Breast epithelium (tissue), 4 donors: ENCODE measurements around the gene SLC25A46. TPM values are rescaled to one million over a fixed set of nuclear protein-coding genes. Genes with fewer than 3 reads are reported as not detected.
"Not testable (repeated sequence)": the region's sequence is repeated elsewhere in the genome, so short reads cannot be mapped to it uniquely, and the experiment has no call there.

Experiments used
- DNase-seq, 2 donors: peaks; one replicate each; pipeline ENCODE4 v3.0.0-alpha.2; 2019; ENCODE audit warnings: low spot score in 2 of 2
- H3K27ac ChIP-seq, 2 donors: fragments of 200-600 bp; sonication (generic) in 1 of 2; one replicate each; pipeline ENCODE4 v1.5.1; 2016 to 2019; ENCODE audit warnings: mild to moderate bottlenecking in 1 of 2
- H3K27me3 ChIP-seq, 2 donors: fragments of 200-600 bp; sonication (generic) in 1 of 2; one replicate each; pipeline versions ENCODE4 v1.5.1 to v1.6.0; 2017 to 2019; ENCODE audit warnings: control low read depth in 1 of 2, mild to moderate bottlenecking in 1 of 2
- H3K36me3 ChIP-seq: fragments of 200-600 bp; one replicate; pipeline ENCODE4 v1.5.1; 2019
- H3K4me1 ChIP-seq, 2 donors: fragments of 200-600 bp; sonication (generic); one replicate each; pipeline ENCODE4 v1.5.1; 2016 to 2019; ENCODE audit warnings: control low read depth in 1 of 2
- H3K4me3 ChIP-seq, 3 donors: fragments of 200-600 bp; sonication (generic); 1 replicate in 2 of 3; 2 replicates in 1 of 3; pipeline ENCODE4 v1.5.1; 2016 to 2019; ENCODE audit warnings: mild to moderate bottlenecking in 3 of 3, moderate library complexity in 2 of 3
- H3K9me3 ChIP-seq, 2 donors: fragments of 200-600 bp; sonication (generic) in 1 of 2; one replicate each; pipeline ENCODE4 v1.5.1; 2016 to 2019; ENCODE audit warnings: control low read depth in 1 of 2
- CTCF ChIP-seq, 3 donors: fragments of 450-650 bp; IDR thresholded peaks; one replicate each; pipeline ENCODE4 v1.5.1; 2016 to 2017; ENCODE audit warnings: antibody characterized with exemption in 3 of 3, mild to moderate bottlenecking in 3 of 3, moderate library complexity in 3 of 3
- POLR2A ChIP-seq: fragments of 450-650 bp; IDR thresholded peaks from one replicate; pipeline ENCODE4 v1.6.1; 2016; ENCODE audit warnings: antibody characterized with exemption, mild to moderate bottlenecking, moderate library complexity
- POLR2AphosphoS5 ChIP-seq, 3 donors: sonication (generic); formaldehyde crosslinking; IDR thresholded peaks; one replicate each; pipeline ENCODE4 v1.6.1; 2017; ENCODE audit warnings: antibody characterized with exemption in 3 of 3
- intact Hi-C: fragments of 100-400 bp; cut with DNase I; formaldehyde crosslinking; loops from one replicate; pipeline ENCODE4 v1.15.1; 2023; ENCODE audit warnings: low total_unique reads
- total RNA-seq, 3 donors: library from RNA; depleted of rRNA; stranded (reverse); fragments of >200 nt; gene quantifications; one replicate each; pipeline ENCODE4 v1.1.0, GENCODE V29; 2016

The SLC25A46 gene
- total RNA-seq, 3 donors from 2014 or later, result 46.2 to 66.6 (median 56.9) TPM

GRCh38 chr5:110785356-110785755, 46.5 kb downstream of the SLC25A46 start:
- H3K4me1 ChIP-seq, result no peaks in the 10 kb centered on the region
- no peaks in the 10 kb centered on the region for H3K36me3 ChIP-seq
- H3K4me3 ChIP-seq, result no peak overlapping the region
- peaks cover 0 to 6% of the 10 kb centered on the region in 2 donors for H3K9me3 ChIP-seq
- peaks cover 0 to 2% of the 10 kb centered on the region in 2 donors for H3K27me3 ChIP-seq
- no peak for DNase-seq
- no peak overlapping the region for H3K27ac ChIP-seq
- intact Hi-C loops, result no loop called here
- TF ChIP-seq CTCF (IDR thresholded peaks at IDR 0.05) (no peak), POLR2A (no peak), POLR2AphosphoS5 (IDR thresholded peaks at IDR 0.05) (no peak)

- H3K27me3 ChIP-seq, H3K36me3 ChIP-seq, H3K9me3 ChIP-seq, DNase-seq, H3K27ac ChIP-seq, H3K4me1 ChIP-seq, intact Hi-C loops, H3K4me3 ChIP-seq: not testable (repeated sequence)
Measured at GRCh38 chr5:110788006-110788405, 49.2 kb downstream of the SLC25A46 start.

- Histone ChIP-seq H3K9me3 (peaks cover 0 to 6% of the 10 kb centered on the region in 2 donors), H3K4me3 (no peak overlapping the region), H3K27me3 (no peaks in the 10 kb centered on the region), H3K27ac (no peak overlapping the region), H3K36me3 (no peaks in the 10 kb centered on the region), H3K4me1 (no peaks in the 10 kb centered on the region)
- no peak for TF ChIP-seq CTCF (IDR thresholded peaks at IDR 0.05)
- TF ChIP-seq POLR2A, result no peak
- TF ChIP-seq POLR2AphosphoS5 (IDR thresholded peaks at IDR 0.05), result no peak
- intact Hi-C loops, result no loop called here
- DNase-seq, result no peak
Measured at GRCh38 chr5:110790673-110791072, 51.9 kb downstream of the SLC25A46 start.

- no peaks in the 10 kb centered on the region for H3K27me3 ChIP-seq
- no peaks in the 10 kb centered on the region for H3K36me3 ChIP-seq
- intact Hi-C loops, result no loop called here
- H3K27ac ChIP-seq, result no peak overlapping the region
- no peak for TF ChIP-seq POLR2A
- TF ChIP-seq CTCF (IDR thresholded peaks at IDR 0.05), result no peak
- no peak for TF ChIP-seq POLR2AphosphoS5 (IDR thresholded peaks at IDR 0.05)
- DNase-seq, result no peak
- peaks cover 11 to 20% of the 10 kb centered on the region in 2 donors for H3K9me3 ChIP-seq
- H3K4me1 ChIP-seq, result no peaks in the 10 kb centered on the region
- no peak overlapping the region for H3K4me3 ChIP-seq
Measured at GRCh38 chr5:110802998-110803397, 64.2 kb downstream of the SLC25A46 start.

GRCh38 chr5:110803467-110804326, 64.9 kb downstream of the SLC25A46 start:
- H3K4me3 ChIP-seq, result no peak overlapping the region
- no peaks in the 10 kb centered on the region for H3K27me3 ChIP-seq
- H3K27ac ChIP-seq, result no peak overlapping the region
- TF ChIP-seq POLR2A (no peak), POLR2AphosphoS5 (IDR thresholded peaks at IDR 0.05) (no peak), CTCF (IDR thresholded peaks at IDR 0.05) (no peak)
- peaks cover 11 to 20% of the 10 kb centered on the region in 2 donors for H3K9me3 ChIP-seq
- intact Hi-C loops, result no loop called here
- DNase-seq, result no peak
- H3K36me3 ChIP-seq, result no peaks in the 10 kb centered on the region
- H3K4me1 ChIP-seq, result no peaks in the 10 kb centered on the region
